Endodermal cell (in vitro differentiated cells): ENCODE data around the gene COX8C. TPM values are rescaled to one million over a fixed set of nuclear protein-coding genes. Genes with fewer than 3 reads are reported as not detected.

ENCODE experiments used
- DNase-seq: peaks from one replicate; pipeline ENCODE4 v3.0.0-alpha.2; 2017
- H3K27ac ChIP-seq: 2 replicates; pipeline ENCODE4 v1.5.1; 2013; ENCODE audit warnings: mild to moderate bottlenecking, low read depth, low read length, moderate library complexity
- H3K27me3 ChIP-seq: 2 replicates; pipeline ENCODE4 v1.6.1; 2013; ENCODE audit warnings: mild to moderate bottlenecking, low read length, moderate library complexity; ENCODE audit not compliant: insufficient read depth, control insufficient read depth, poor library complexity, severe bottlenecking
- H3K36me3 ChIP-seq: 2 replicates; pipeline ENCODE4 v1.7.0; 2013; ENCODE audit warnings: mild to moderate bottlenecking, low read length, moderate library complexity; ENCODE audit not compliant: control insufficient read depth, insufficient read depth
- H3K4me1 ChIP-seq: one replicate; pipeline ENCODE4 v1.7.0; 2013; ENCODE audit warnings: low read length; ENCODE audit not compliant: control insufficient read depth, insufficient read depth
- H3K4me3 ChIP-seq: 2 replicates; pipeline ENCODE4 v1.5.1; 2013; ENCODE audit warnings: mild to moderate bottlenecking, low read length, moderate library complexity
- H3K9ac ChIP-seq: 2 replicates; pipeline ENCODE4 v1.6.1; 2013; ENCODE audit warnings: mild to moderate bottlenecking, low read length, moderate library complexity; ENCODE audit not compliant: poor library complexity, severe bottlenecking; ENCODE audit errors: extremely low read depth
- H3K9me3 ChIP-seq: 2 replicates; pipeline ENCODE4 v1.6.1; 2013; ENCODE audit warnings: mild to moderate bottlenecking, low read length, moderate library complexity; ENCODE audit not compliant: control insufficient read depth
- H3K27ac Mint-ChIP-seq: 2 replicates; pipeline ENCODE4 v1.8.0; 2020; ENCODE audit warnings: mixed read lengths
- H3K27me3 Mint-ChIP-seq: 2 replicates; pipeline ENCODE4 v1.8.0; 2021; ENCODE audit warnings: mild to moderate bottlenecking, mixed read lengths; ENCODE audit not compliant: insufficient read depth
- H3K36me3 Mint-ChIP-seq: 2 replicates; pipeline ENCODE4 v1.8.0; 2020; ENCODE audit warnings: low read depth, mixed read lengths
- H3K4me1 Mint-ChIP-seq: 2 replicates; pipeline ENCODE4 v1.8.0; 2020; ENCODE audit warnings: mixed read lengths
- H3K4me3 Mint-ChIP-seq: 2 replicates; pipeline ENCODE4 v1.8.0; 2020; ENCODE audit warnings: mild to moderate bottlenecking, moderate library complexity, mixed read lengths
- H3K9me3 Mint-ChIP-seq: 2 replicates; pipeline ENCODE4 v1.8.0; 2020; ENCODE audit warnings: mild to moderate bottlenecking, mixed read lengths
- WGBS, 2 experiments: methylation state at CpG; one replicate each; pipeline versions ENCODE4 v1.1.5 to v1.1.7; 2013; ENCODE audit warnings: missing lambda C conversion rate in 2 of 2, mixed read lengths in 1 of 2; ENCODE audit not compliant: insufficient coverage in 1 of 2, insufficient read length in 1 of 2; 5-methylcytosine and 5-hydroxymethylcytosine counted together
- total RNA-seq, 2 donors: library from RNA; stranded (reverse); fragmentation: NEBNext Ultra II Directional in 1 of 2; extraction: Animal tissue kit (Norgen Biotek cat#: 25700) in 1 of 2; gene quantifications; 2 replicates in 1 of 2; 3 replicates in 1 of 2; pipeline ENCODE4 v1.2.1, GENCODE V29; 2021
- TF ChIP-seq, protein P1 (sequence below): fragments of 200-600 bp; sonication (generic); conservative IDR thresholded peaks from 2 replicates; pipeline ENCODE4 v1.5.0; 2021; ENCODE audit warnings: antibody characterized with exemption, mild to moderate bottlenecking

The COX8C gene
- total RNA-seq, 2 donors from 2014 or later = not detected

DNA sequence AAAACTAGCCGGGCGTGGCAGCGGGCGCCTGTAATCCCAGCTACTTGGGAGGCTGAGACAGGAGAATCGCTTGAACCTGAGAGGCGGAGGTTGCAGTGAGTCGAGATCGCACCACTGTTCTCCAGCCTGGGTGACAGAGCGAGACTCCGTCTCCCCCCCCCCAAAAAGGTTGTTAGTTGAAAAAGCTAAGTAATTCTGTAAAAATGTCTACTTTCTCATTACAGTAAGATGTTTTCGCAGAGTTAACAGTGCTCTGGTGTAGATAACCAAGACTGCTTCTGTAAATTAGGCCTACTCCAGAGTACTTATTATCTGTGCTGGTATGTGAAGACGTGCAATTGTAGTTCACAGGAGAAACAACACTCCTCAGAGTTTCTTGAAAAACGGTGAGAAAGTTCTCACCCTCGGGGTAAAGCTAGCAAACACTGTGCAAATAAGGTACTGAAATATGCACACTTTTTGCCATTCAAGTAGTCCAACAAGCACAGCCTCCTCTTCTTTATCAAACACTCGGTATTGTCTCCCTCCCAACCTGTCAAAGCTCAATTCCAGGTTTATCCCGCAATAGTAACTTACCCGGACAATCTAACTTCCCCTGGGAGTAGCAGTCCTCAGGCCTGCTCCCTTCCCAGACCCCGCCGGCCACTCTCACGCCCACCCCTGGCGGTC is 15.1 kb upstream of the COX8C start:
- Mint-ChIP-seq H3K9me3 (peaks cover 3% of the 10 kb centered on the region), H3K4me1 (peaks cover 41% of the 10 kb centered on the region), H3K27ac (peak overlapping the region; percentile 83), H3K27me3 (no peaks in the 10 kb centered on the region), H3K4me3 (peak overlapping the region; percentile 86), H3K36me3 (peaks cover 6% of the 10 kb centered on the region)
- TF ChIP-seq, protein P1, sequence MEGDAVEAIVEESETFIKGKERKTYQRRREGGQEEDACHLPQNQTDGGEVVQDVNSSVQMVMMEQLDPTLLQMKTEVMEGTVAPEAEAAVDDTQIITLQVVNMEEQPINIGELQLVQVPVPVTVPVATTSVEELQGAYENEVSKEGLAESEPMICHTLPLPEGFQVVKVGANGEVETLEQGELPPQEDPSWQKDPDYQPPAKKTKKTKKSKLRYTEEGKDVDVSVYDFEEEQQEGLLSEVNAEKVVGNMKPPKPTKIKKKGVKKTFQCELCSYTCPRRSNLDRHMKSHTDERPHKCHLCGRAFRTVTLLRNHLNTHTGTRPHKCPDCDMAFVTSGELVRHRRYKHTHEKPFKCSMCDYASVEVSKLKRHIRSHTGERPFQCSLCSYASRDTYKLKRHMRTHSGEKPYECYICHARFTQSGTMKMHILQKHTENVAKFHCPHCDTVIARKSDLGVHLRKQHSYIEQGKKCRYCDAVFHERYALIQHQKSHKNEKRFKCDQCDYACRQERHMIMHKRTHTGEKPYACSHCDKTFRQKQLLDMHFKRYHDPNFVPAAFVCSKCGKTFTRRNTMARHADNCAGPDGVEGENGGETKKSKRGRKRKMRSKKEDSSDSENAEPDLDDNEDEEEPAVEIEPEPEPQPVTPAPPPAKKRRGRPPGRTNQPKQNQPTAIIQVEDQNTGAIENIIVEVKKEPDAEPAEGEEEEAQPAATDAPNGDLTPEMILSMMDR = no peak
- Histone ChIP-seq H3K27me3 (no peaks in the 10 kb centered on the region), H3K4me1 (peaks cover 7% of the 10 kb centered on the region), H3K9me3 (peaks cover 7% of the 10 kb centered on the region), H3K4me3 (peak overlapping the region; percentile 88), H3K9ac (peak overlapping the region; percentile 59), H3K36me3 (no peaks in the 10 kb centered on the region), H3K27ac (peak overlapping the region; percentile 85)
- WGBS, 2 experiments = 32 to 33% methylated on average over 7 to 18 of the region's 21 CpGs
- no peak for DNase-seq

DNA sequence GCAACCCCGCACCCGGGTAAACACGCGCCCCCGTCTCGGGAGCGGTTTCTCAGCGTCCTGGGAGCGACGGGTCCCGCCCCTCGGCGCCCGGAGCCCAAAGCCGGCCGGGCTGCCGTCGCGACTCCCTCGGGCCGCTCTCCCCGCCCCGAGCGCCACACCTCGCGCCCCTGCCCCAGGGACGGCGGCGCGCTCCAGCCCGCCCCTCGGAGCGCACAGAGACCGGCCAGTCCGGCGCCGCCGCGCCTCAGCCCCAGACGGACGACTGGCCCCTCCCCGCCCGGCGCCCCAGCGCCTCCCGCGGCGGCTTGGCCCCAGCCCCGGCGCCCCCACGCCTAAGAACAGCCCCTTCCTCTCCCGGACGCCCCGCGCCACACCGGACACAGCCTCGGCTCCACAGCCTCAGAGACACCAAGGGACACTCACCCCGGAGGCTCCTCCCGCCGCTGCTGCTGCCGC is 14.6 kb upstream of the COX8C start:
- Mint-ChIP-seq H3K4me1 (peaks cover 40% of the 10 kb centered on the region), H3K9me3 (peaks cover 9% of the 10 kb centered on the region), H3K36me3 (peaks cover 9% of the 10 kb centered on the region), H3K27ac (peak overlapping the region; percentile 93), H3K27me3 (no peaks in the 10 kb centered on the region), H3K4me3 (peak overlapping the region; percentile 86)
- H3K9me3 ChIP-seq = peaks cover 12% of the 10 kb centered on the region
- H3K9ac ChIP-seq = peak overlapping the region; percentile 59
- peak overlapping the region; percentile 85 for H3K27ac ChIP-seq
- peak overlapping the region; percentile 88 for H3K4me3 ChIP-seq
- no peaks in the 10 kb centered on the region for H3K36me3 ChIP-seq
- peaks cover 7% of the 10 kb centered on the region for H3K4me1 ChIP-seq
- no peaks in the 10 kb centered on the region for H3K27me3 ChIP-seq
- peak; percentile 86 for DNase-seq
- WGBS, 2 experiments = 0% methylated on average over 61 of the region's 61 CpGs; no CpG with 5 or more reads in 1 of the 2 experiments
- TF ChIP-seq, protein P1 = peak; percentile 18

DNA sequence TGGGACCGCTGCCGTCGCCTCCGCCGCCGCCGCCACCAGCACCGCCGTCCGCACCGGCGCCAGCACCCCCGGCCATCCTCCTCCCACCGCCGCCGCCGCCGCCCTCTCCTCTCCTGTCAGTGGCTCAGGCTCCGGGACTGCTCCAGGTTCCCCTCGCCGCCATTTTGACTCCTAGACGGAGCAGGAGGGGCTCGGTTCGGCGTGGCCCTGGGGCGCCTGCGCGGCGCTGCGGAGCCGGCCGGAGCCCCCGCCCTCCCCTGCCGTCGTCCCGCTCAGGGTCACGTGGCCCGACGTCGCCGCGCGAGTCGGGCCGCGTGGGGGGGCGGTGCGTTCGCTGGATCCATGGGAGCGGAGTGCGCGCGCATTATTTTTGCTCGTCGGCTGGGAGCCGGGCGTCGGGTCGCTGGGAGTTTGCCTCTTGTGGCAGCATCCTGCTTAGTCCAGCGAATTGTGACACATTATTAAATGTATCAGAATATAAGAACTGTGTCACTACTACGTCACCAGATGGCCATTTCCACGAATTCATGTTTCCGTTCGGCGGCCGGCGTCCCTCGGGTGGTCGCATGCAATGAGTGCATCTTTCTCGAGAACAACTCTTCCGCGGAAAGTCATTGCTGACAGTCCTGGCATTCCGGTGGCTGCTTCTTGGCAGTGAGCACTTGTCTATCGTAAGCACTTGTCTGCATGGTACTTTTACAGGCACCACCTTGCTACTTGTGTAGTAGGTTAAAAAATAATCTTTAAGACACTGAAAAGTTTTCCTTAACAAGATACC is 13.9 kb upstream of the COX8C start, which contains the start of gene BTBD7:
TSS of gene BTBD7 (minus strand) at position 184 of the 778 bp plus-strand sequence. CDS start 36,985 bp downstream, outside the sequence.
- DNase-seq = peak; percentile 97
- Mint-ChIP-seq H3K9me3 (peaks cover 10% of the 10 kb centered on the region), H3K4me3 (peak within 1 kb of the TSS; percentile 86), H3K27me3 (no peaks in the 10 kb centered on the region), H3K36me3 (peaks cover 9% of the 10 kb centered on the region), H3K4me1 (peaks cover 39% of the 10 kb centered on the region), H3K27ac (peak within 1 kb of the TSS; percentile 93)
- TF ChIP-seq, protein P1 = peak; percentile 63
- WGBS, 2 experiments = 0 to 4% methylated on average over 14 to 74 of the region's 74 CpGs
- Histone ChIP-seq H3K27me3 (no peaks in the 10 kb centered on the region), H3K9ac (peak within 1 kb of the TSS; percentile 59), H3K4me3 (peak within 1 kb of the TSS; percentile 88), H3K36me3 (no peaks in the 10 kb centered on the region), H3K9me3 (peaks cover 18% of the 10 kb centered on the region), H3K27ac (peak within 1 kb of the TSS; percentile 85), H3K4me1 (peaks cover 7% of the 10 kb centered on the region)
